Psoas muscle (tissue), 8 donors: ENCODE results near the gene VPS35L. TPM values are rescaled to one million over a fixed set of nuclear protein-coding genes. Genes with fewer than 3 reads are reported as not detected.

Experiments
- ATAC-seq, 4 donors: fragments of 200-7000 bp; cut with Tn5 transposase; one replicate each; pipeline ENCODE4 v1.9.1; 2020; ENCODE audit warnings: moderate library complexity in 3 of 4, mild to moderate bottlenecking in 2 of 4
- DNase-seq, 2 donors: peaks; one replicate each; pipeline ENCODE4 v3.0.0-alpha.2; 2020
- H3K27ac ChIP-seq: fragments of 200-600 bp; one replicate; pipeline ENCODE4 v1.8.0; 2022
- H3K27me3 ChIP-seq, 3 donors: fragments of 200-600 bp in 1 of 3; one replicate each; pipeline versions ENCODE4 v1.6.1 to v1.8.0; 2013 to 2022; ENCODE audit warnings: low read length in 2 of 3, mild to moderate bottlenecking in 2 of 3, moderate library complexity in 1 of 3; ENCODE audit not compliant: insufficient read depth in 3 of 3
- H3K36me3 ChIP-seq, 2 donors: fragments of 200-600 bp in 1 of 2; one replicate each; pipeline versions ENCODE4 v1.6.1 to v1.8.0; 2013 to 2022; ENCODE audit warnings: low read depth in 1 of 2, mild to moderate bottlenecking in 1 of 2, moderate library complexity in 1 of 2; ENCODE audit not compliant: insufficient read depth in 1 of 2
- H3K4me1 ChIP-seq: fragments of 200-600 bp; one replicate; pipeline ENCODE4 v1.8.0; 2022
- H3K4me3 ChIP-seq: fragments of 200-600 bp; one replicate; pipeline ENCODE4 v1.8.0; 2022; ENCODE audit warnings: mild to moderate bottlenecking
- H3K9me3 ChIP-seq: fragments of 200-600 bp; one replicate; pipeline ENCODE4 v1.8.0; 2022
- WGBS, 3 donors: extraction: QIAGEN DNeasy Blood & Tissue Kit; methylation state at CpG; one replicate each; pipeline versions ENCODE4 v1.1.6 to v1.1.7; 2013; 5-methylcytosine and 5-hydroxymethylcytosine counted together
- intact Hi-C, 2 donors: fragments of 100-400 bp; cut with DNase I; formaldehyde crosslinking; loops; one replicate each; pipeline versions ENCODE4 v1.11.0 to v1.14.2; 2022
- polyA plus RNA-seq, 3 donors: library from polyadenylated mRNA; stranded (reverse); fragments of 200-250 nt; gene quantifications; one replicate each; pipeline ENCODE4 v1.2.3, GENCODE V29; 2013
- total RNA-seq, 4 donors: library from RNA; stranded (reverse); fragmentation: NEBNext Ultra II Directional in 2 of 4; extraction: Animal tissue kit (Norgen Biotek cat#: 25700) in 2 of 4; gene quantifications; one replicate each; pipeline versions ENCODE4 v1.2.1 to v1.2.4, GENCODE V29; 2021 to 2023
- TF ChIP-seq, protein P1 (sequence below): fragments of 200-600 bp; IDR thresholded peaks from one replicate; pipeline ENCODE4 v1.8.0; 2022; ENCODE audit warnings: antibody characterized with exemption
- donor health status: healthy with polysubstance abuse.
- donor health status: DM: no; HTN: no; CAD: no; lungs with moderate emphysema.
- donor health status: Bipolar disorder and iron deficiency.
- donor health status: healthy.
- donor health status: DM: yes; HTN: yes; CAD: no.
- donor health status: DM: no; HTN: no; CAD: no.
- donor health status: DM: no; HTN: no; CAD: no.
- donor health status: DM: yes; HTN: yes; CAD: no.

Gene VPS35L
- total and polyA plus RNA-seq, 7 donors, result 12.6 to 34.6 (median 27.8) TPM

DNA sequence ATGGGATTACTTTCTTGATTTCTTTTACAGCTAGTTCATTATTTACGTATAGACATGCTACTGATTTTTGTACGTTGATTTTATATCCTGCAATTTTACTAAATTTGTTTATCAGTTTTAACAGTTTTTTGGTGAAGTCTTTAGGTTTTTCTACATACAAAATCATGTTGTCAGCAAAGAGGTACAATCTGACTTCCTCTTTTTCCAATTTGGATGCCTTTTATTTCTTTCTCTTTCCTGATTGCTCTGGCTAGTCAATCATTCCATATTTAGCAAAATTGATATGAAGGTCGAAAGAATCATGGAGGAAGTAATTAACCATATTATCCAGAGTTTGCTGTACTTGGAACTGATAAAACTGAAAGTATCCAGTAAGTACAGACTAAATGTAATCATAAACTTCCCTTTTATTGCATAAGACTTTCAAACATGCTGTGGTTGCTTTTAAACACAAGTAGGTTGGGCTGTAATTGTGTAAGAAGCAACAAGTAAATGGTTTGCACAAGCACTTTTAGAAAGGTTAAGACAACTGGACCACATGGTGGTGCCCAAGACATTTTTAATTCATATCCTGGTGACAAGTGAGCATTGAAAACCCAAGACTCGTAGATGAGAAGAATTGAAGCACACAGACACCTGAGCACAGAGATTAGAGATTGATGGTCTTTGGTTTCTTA, 42.0 kb upstream of the VPS35L start:
- Histone ChIP-seq H3K9me3 (no peaks in the 10 kb centered on the region), H3K36me3 (peaks cover 0 to 68% of the 10 kb centered on the region in 2 donors), H3K4me1 (no peaks in the 10 kb centered on the region), H3K27me3 (no peaks in the 10 kb centered on the region), H3K27ac (no peak overlapping the region), H3K4me3 (no peak overlapping the region)
- no peak for DNase-seq
- TF ChIP-seq, protein P1, sequence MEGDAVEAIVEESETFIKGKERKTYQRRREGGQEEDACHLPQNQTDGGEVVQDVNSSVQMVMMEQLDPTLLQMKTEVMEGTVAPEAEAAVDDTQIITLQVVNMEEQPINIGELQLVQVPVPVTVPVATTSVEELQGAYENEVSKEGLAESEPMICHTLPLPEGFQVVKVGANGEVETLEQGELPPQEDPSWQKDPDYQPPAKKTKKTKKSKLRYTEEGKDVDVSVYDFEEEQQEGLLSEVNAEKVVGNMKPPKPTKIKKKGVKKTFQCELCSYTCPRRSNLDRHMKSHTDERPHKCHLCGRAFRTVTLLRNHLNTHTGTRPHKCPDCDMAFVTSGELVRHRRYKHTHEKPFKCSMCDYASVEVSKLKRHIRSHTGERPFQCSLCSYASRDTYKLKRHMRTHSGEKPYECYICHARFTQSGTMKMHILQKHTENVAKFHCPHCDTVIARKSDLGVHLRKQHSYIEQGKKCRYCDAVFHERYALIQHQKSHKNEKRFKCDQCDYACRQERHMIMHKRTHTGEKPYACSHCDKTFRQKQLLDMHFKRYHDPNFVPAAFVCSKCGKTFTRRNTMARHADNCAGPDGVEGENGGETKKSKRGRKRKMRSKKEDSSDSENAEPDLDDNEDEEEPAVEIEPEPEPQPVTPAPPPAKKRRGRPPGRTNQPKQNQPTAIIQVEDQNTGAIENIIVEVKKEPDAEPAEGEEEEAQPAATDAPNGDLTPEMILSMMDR, result no peak
- WGBS, 3 donors, result 90 to 94% (median 90%) methylated on average over 4 of the region's 4 CpGs
- ATAC-seq, result no peak
- intact Hi-C loops, result no loop called here

DNA sequence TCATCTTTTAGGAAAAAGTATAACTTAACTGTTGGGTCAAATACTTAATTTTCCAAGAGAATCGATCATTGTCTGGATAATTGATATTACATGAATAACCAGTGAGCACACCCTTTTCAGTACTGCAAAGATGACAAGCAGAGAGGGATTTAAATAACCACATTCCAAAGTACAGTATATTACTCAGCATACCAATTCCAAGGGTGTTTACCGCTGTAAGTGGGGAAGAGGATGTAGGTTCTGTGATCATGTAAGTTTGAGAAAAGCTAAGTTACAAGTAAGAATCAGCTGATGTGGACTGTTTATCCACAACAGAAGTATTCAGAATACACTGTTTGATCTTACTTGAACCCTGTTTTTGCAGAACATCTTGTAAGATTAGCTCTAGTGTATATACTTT, 39.7 kb upstream of the VPS35L start:
- Histone ChIP-seq H3K4me3 (no peak overlapping the region), H3K27me3 (no peaks in the 10 kb centered on the region), H3K36me3 (peaks cover 0 to 49% of the 10 kb centered on the region in 2 donors), H3K27ac (no peak overlapping the region), H3K9me3 (no peaks in the 10 kb centered on the region), H3K4me1 (peaks cover 11% of the 10 kb centered on the region)
- intact Hi-C loops, result no loop called here
- DNase-seq (no peak), ATAC-seq (no peak)
- TF ChIP-seq, protein P1, result no peak
- WGBS, 3 donors, result 95 to 97% (median 95%) methylated on average over 2 of the region's 2 CpGs

DNA sequence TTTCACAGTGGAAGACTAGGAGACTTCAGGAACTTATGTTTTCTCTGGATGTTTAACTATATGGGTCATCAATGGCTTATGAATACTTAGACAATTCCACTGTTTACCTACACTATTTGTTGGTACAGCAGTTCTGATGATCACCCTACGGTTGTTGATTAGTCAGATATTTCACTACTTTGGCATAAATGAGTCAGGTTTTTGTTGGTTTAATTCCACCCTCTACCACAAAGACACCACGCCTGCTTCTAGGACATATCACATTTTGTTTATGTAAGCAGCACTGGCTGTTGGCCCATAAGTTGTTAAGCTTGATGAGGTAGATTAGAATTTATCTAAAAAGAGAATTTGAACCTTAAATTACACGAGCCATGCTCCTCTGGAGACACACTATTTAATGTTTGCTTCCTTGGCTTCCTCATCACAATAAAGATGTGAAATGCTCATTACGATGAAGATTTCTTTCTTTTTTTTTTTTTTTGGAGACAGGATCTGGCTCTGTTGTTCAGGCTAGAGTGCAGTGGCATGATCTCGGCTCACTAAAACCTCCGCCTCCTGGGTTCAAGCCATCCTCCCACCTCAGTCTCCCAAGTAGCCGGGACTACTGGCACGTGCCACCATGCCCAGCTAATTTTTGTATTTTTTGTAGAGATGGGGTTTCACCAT, 37.9 kb upstream of the VPS35L start:
- peaks cover 0 to 37% of the 10 kb centered on the region in 2 donors for H3K36me3 ChIP-seq
- ATAC-seq (no peak), DNase-seq (no peak)
- H3K27ac ChIP-seq, result no peak overlapping the region
- intact Hi-C loops, result no loop called here
- peaks cover 19% of the 10 kb centered on the region for H3K4me1 ChIP-seq
- WGBS, 3 donors, result 77 to 89% (median 80%) methylated on average over 8 of the region's 8 CpGs
- no peaks in the 10 kb centered on the region for H3K9me3 ChIP-seq
- no peak overlapping the region for H3K4me3 ChIP-seq
- H3K27me3 ChIP-seq, result no peaks in the 10 kb centered on the region
- TF ChIP-seq, protein P1, result no peak

DNA sequence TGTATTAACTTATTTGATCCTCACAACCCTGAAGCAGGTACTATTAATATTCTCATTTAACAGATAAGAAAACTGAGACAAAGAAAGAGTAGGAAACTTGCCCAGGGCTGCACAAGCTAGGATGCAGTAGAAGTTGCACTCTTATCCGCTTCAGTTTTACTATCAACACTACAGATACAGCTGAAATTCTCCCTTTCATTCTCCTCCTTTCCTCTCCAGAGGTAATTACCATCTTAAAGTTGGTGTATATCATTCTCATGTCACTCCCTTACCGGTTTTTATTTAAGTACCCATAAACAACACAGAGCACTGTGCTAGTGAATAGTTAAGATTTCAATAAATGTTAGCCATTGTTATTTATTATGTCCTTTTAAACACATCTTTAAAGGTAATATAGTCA, 37.1 kb upstream of the VPS35L start:
- Histone ChIP-seq H3K9me3 (no peaks in the 10 kb centered on the region), H3K27me3 (no peaks in the 10 kb centered on the region), H3K27ac (no peak overlapping the region), H3K36me3 (peaks cover 0 to 37% of the 10 kb centered on the region in 2 donors), H3K4me3 (no peak overlapping the region), H3K4me1 (peaks cover 22% of the 10 kb centered on the region)
- TF ChIP-seq, protein P1, result no peak
- 77 to 88% (median 80%) methylated on average over 2 of the region's 2 CpGs for WGBS, 3 donors
- ATAC-seq, result no peak
- DNase-seq, result no peak
- intact Hi-C loops, result no loop called here
